HepG2 (cell line): ENCODE measurements around the gene EIF1. TPM values are rescaled to one million over a fixed set of nuclear protein-coding genes. Genes with fewer than 3 reads are reported as not detected.
"Not testable (repeated sequence)": the region's sequence is repeated elsewhere in the genome, so short reads cannot be mapped to it uniquely, and the experiment has no call there.

ENCODE experiments used
- ATAC-seq: fragments of 200-7000 bp; cut with Tn5 transposase; 3 replicates; pipeline ENCODE4 v1.9.1; 2020; ENCODE audit warnings: mild to moderate bottlenecking, moderate library complexity
- BruUV-seq: library from RNA; stranded (reverse); fragments of 400-500 nt; replicated peaks from 2 replicates; lab custom pipeline; 2021; lab: Mats Ljungman, UMichigan
- CTCF ChIA-PET: fragments of 300-600 bp; formaldehyde crosslinking; extraction: SDS; loops from one replicate; lab custom pipeline; 2021; ENCODE audit warnings: low total read pairs, inconsistent platforms, low intra/inter-chr PET ratio; lab: Yijun Ruan, JAX
- POLR2A ChIA-PET: fragments of 350-600 bp; sonication (Branson Sonifier 250); formaldehyde crosslinking; loops from one replicate; lab custom pipeline; 2020; ENCODE audit warnings: antibody characterized with exemption, inconsistent platforms; lab: Yijun Ruan, JAX
- DNase-seq: peaks from one replicate; pipeline ENCODE4 v3.0.0-alpha.2; 2015; ENCODE audit warnings: low spot score
- FAIRE-seq: peaks from 3 replicates; lab custom pipeline; 2011; peaks lifted over from hg19 to GRCh38; lab: Jason Lieb, UNC
- H2AFZ ChIP-seq: one replicate; pipeline ENCODE4 v1.6.1; 2011; ENCODE audit warnings: low read length, inconsistent platforms
- H3K27ac ChIP-seq: fragments of 300-600 bp; 3 replicates; pipeline ENCODE4 v1.8.0; 2011; ENCODE audit warnings: mixed run types, mild to moderate bottlenecking, mixed read lengths, low read length, inconsistent platforms; ENCODE audit not compliant: insufficient read depth; ENCODE audit errors: extremely low read length
- H3K27me3 ChIP-seq, 2 experiments: fragments of 200-600 bp in 1 of 2; 2 replicates in 1 of 2; 3 replicates in 1 of 2; pipeline versions ENCODE4 v1.6.0 to v1.8.0; 2011; ENCODE audit warnings: low read length in 2 of 2, mild to moderate bottlenecking in 2 of 2, moderate library complexity in 2 of 2, inconsistent platforms in 1 of 2; ENCODE audit not compliant: insufficient read depth in 2 of 2, control insufficient read depth in 1 of 2
- H3K36me3 ChIP-seq, 2 experiments: fragments of 200-600 bp in 1 of 2; replicated peaks in 1 of 2; 2 replicates in 1 of 2; 3 replicates in 1 of 2; pipeline versions ENCODE4 v1.5.1 to v1.8.0; 2011; ENCODE audit warnings: low read length in 2 of 2, inconsistent platforms in 1 of 2; ENCODE audit not compliant: insufficient read depth in 2 of 2, control insufficient read depth in 1 of 2
- H3K4me1 ChIP-seq: 2 replicates; pipeline ENCODE4 v1.5.1; 2012; ENCODE audit warnings: low read length, inconsistent platforms; ENCODE audit not compliant: insufficient read depth
- H3K4me2 ChIP-seq: 2 replicates; pipeline ENCODE4 v1.6.0; 2011; ENCODE audit warnings: low read depth, low read length, inconsistent platforms
- H3K4me3 ChIP-seq, 3 experiments: fragments of 200-600 bp in 1 of 3; sonication (generic), shearing (Covaris generic) in 1 of 3; replicated peaks in 1 of 3; 2 replicates each; pipeline ENCODE4 v1.5.1; 2011 to 2016; ENCODE audit warnings: low read length in 3 of 3, inconsistent platforms in 2 of 3, low read depth in 2 of 3, mild to moderate bottlenecking in 2 of 3, control low read depth in 1 of 3, mixed read lengths in 1 of 3; ENCODE audit not compliant: insufficient read depth in 1 of 3
- H3K79me2 ChIP-seq: one replicate; pipeline ENCODE4 v1.6.1; 2011; ENCODE audit warnings: low read length, inconsistent platforms; ENCODE audit not compliant: insufficient read depth
- H3K9ac ChIP-seq: 2 replicates; pipeline ENCODE4 v1.6.0; 2011; ENCODE audit warnings: mild to moderate bottlenecking, low read depth, low read length, inconsistent platforms; ENCODE audit not compliant: insufficient read depth
- H3K9me3 ChIP-seq: 2 replicates; pipeline ENCODE4 v1.5.1; 2012; ENCODE audit warnings: mild to moderate bottlenecking, low read length
- H4K20me1 ChIP-seq: 2 replicates; pipeline ENCODE4 v1.6.0; 2011; ENCODE audit warnings: inconsistent platforms, mild to moderate bottlenecking, low read length, moderate library complexity; ENCODE audit not compliant: insufficient read depth
- DBP ChIP-seq: sonication (generic); formaldehyde crosslinking; IDR thresholded peaks from 2 replicates; pipeline ENCODE4 v1.4.0; 2020; ENCODE audit warnings: missing genetic modification reagents; ENCODE audit errors: not compliant biosample characterization
- MTF1 ChIP-seq: sonication (generic); formaldehyde crosslinking; IDR thresholded peaks from 2 replicates; pipeline ENCODE4 v1.5.0; 2020; ENCODE audit warnings: missing genetic modification reagents
- RFX1 ChIP-seq: fragments of 450-650 bp; IDR thresholded peaks from 2 replicates; pipeline ENCODE4 v1.6.1; 2017
- RFX3 ChIP-seq: IDR thresholded peaks from 2 replicates; pipeline ENCODE4 v1.6.1; 2016; ENCODE audit warnings: missing biosample characterization, missing genetic modification reagents
- ZNF724P ChIP-seq: sonication (generic); formaldehyde crosslinking; IDR thresholded peaks from 2 replicates; pipeline ENCODE4 v1.8.0; 2022; ENCODE audit warnings: missing genetic modification reagents, borderline replicate concordance
- WGBS: methylation state at CpG from one replicate; pipeline ENCODE4 v1.1.6; 2017; ENCODE audit warnings: low lambda C conversion rate; 5-methylcytosine and 5-hydroxymethylcytosine counted together
- in situ Hi-C: cut with HindIII; loops from 2 replicates; pipeline ENCODE4 v1.10.0; 2017; ENCODE audit warnings: low pct_unique_long_range_greater_than_20kb; ENCODE audit not compliant: extremely low pct_ligation_motif_present
- intact Hi-C: fragments of 100-400 bp; cut with micrococcal nuclease; formaldehyde crosslinking; loops from one replicate; pipeline ENCODE4 v1.10.0; 2022; ENCODE audit not compliant: unreplicated experiment
- polyA plus RNA-seq, 8 experiments: library from polyadenylated mRNA; depleted of rRNA in 3 of 8; stranded (reverse) in 7 of 8; unstranded in 1 of 8; fragments of >200 nt; fragmentation: Illumina TruSeq in 4 of 8; extraction: Trizol in 4 of 8; gene quantifications; 2 replicates each; pipeline versions ENCODE4 v1.2.1 to v1.2.3, GENCODE V29; 2011 to 2016; ENCODE audit warnings: low read depth in 4 of 8, missing spikeins in 1 of 8, mixed read lengths in 1 of 8; ENCODE audit not compliant: insufficient read depth in 1 of 8
- total RNA-seq, 5 experiments: library from RNA; depleted of rRNA; stranded (reverse); fragments of >200 nt; fragmentation: Illumina TruSeq; extraction: Trizol; gene quantifications; 2 replicates each; pipeline ENCODE4 v1.2.3, GENCODE V29; 2016; ENCODE audit warnings: low read depth in 1 of 5

The EIF1 gene
- total and polyA plus RNA-seq, 2 of the 13 experiments (the other 11 are each of a cell fraction or from before 2014, with no cell fraction given) = 147 to 517 TPM

DNA sequence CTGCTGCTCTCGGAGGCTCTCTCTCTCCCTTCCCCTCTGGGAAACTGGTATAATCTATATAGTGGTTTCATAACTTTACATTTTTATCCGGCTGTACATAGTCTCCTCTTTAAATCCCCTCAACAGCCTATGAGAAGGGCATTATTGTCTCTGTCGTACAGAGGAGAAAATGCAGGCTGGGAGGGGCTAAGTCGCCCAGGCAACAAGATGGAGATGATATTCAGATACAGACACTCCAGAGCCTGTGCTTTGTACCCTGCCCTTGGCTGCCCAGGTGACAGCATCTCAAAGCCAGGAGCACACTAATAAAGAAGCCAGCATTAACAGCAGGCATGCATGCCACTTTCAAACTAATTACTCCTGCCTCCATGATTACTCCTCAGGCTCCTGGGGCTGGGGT, 4.7 kb upstream of the EIF1 start:
- BruUV-seq = no TSS peak
- H3K4me2 ChIP-seq = no peak overlapping the region
- peaks cover 18% of the 10 kb centered on the region for H3K4me1 ChIP-seq
- H2AFZ ChIP-seq = no peak overlapping the region
- no peak overlapping the region for H3K4me3 ChIP-seq
- CTCF ChIA-PET = no interaction called here
- DNase-seq = no peak
- intact Hi-C loops (no loop called here), in situ Hi-C loops (no loop called here)
- WGBS = 15% methylated on average over 4 of the region's 4 CpGs
- H3K79me2 ChIP-seq = no peaks in the 10 kb centered on the region
- no peak for TF ChIP-seq ZNF724P (CRISPR knock-in tag)
- TF ChIP-seq RFX3 (CRISPR knock-in tag) = peak; percentile 22; the same call in 1 of the 2 replicates
- 0 out of 2 replicates have a peak, but pooled peaks have one; percentile 5 for TF ChIP-seq RFX1
- TF ChIP-seq DBP (CRISPR knock-in tag) = no peak
- TF ChIP-seq MTF1 (CRISPR knock-in tag) = no peak
- no peak overlapping the region for H3K27ac ChIP-seq
- no peaks in the 10 kb centered on the region for H4K20me1 ChIP-seq
- no peak for ATAC-seq
- H3K9ac ChIP-seq = no peak overlapping the region
- POLR2A ChIA-PET = no interaction called here
- H3K9me3 ChIP-seq = no peaks in the 10 kb centered on the region
- peaks cover 2 to 8% of the 10 kb centered on the region in 2 experiments; a peak in 4 of 5 replicates for H3K27me3 ChIP-seq
- no peak for FAIRE-seq
- no peaks in the 10 kb centered on the region for H3K36me3 ChIP-seq

GRCh38 chr17:41685753-41686152, 2.9 kb upstream of the EIF1 start:
- not testable (repeated sequence) for FAIRE-seq

More at GRCh38 chr17:41685753-41686152, 2.9 kb upstream of the EIF1 start:
- in situ Hi-C loops, CTCF ChIA-PET, ATAC-seq, H3K9me3 ChIP-seq, H3K4me2 ChIP-seq, H2AFZ ChIP-seq, H3K4me3 ChIP-seq, BruUV-seq, intact Hi-C loops, H3K27me3 ChIP-seq, DNase-seq, H3K9ac ChIP-seq, H3K27ac ChIP-seq: not testable (repeated sequence)
- Histone ChIP-seq H3K36me3 (peaks cover 5 to 14% of the 10 kb centered on the region in 2 experiments), H4K20me1 (peaks cover 15% of the 10 kb centered on the region), H3K4me1 (peaks cover 24% of the 10 kb centered on the region), H3K79me2 (peaks cover 14% of the 10 kb centered on the region)
- WGBS = 72% methylated on average over 13 of the region's 13 CpGs
- POLR2A ChIA-PET = interaction anchor here (0.6 kb wide), 1 partner anchor 10 kb away, joined by 3 read pairs; no protein-coding TSS in a partner anchor
